Keratinocyte (primary cell): ENCODE measurements around the gene TRIM8. TPM values are rescaled to one million over a fixed set of nuclear protein-coding genes. Genes with fewer than 3 reads are reported as not detected.

Experiments
- DNase-seq: peaks from one replicate; pipeline ENCODE4 v3.0.0-alpha.2; 2011; ENCODE audit warnings: low read depth, missing footprints, low spot score
- FAIRE-seq: peaks from 2 replicates; lab custom pipeline; 2011; peaks lifted over from hg19 to GRCh38; lab: Jason Lieb, UNC
- H2AFZ ChIP-seq: 2 replicates; pipeline ENCODE4 v1.6.0; 2012; ENCODE audit warnings: low read length, control low read depth, inconsistent platforms; ENCODE audit not compliant: control insufficient read depth
- H3K27ac ChIP-seq: 2 replicates; pipeline ENCODE4 v1.5.1; 2011; ENCODE audit warnings: low read length; ENCODE audit not compliant: control insufficient read depth, insufficient read depth
- H3K27me3 ChIP-seq: 3 replicates; pipeline ENCODE4 v1.6.0; 2011; ENCODE audit warnings: low read length; ENCODE audit not compliant: control insufficient read depth, insufficient read depth; ENCODE audit errors: extremely low read depth
- H3K36me3 ChIP-seq, 2 experiments: 2 replicates in 1 of 2; 3 replicates in 1 of 2; pipeline ENCODE4 v1.5.1; 2011; ENCODE audit warnings: low read length in 2 of 2, mild to moderate bottlenecking in 1 of 2; ENCODE audit not compliant: control insufficient read depth in 2 of 2, insufficient read depth in 2 of 2; ENCODE audit errors: extremely low read depth in 1 of 2
- H3K4me1 ChIP-seq: 3 replicates; pipeline ENCODE4 v1.5.1; 2011; ENCODE audit warnings: low read length; ENCODE audit not compliant: control insufficient read depth, insufficient read depth; ENCODE audit errors: extremely low read depth
- H3K4me2 ChIP-seq: 3 replicates; pipeline ENCODE4 v1.6.0; 2011; ENCODE audit warnings: low read depth, low read length; ENCODE audit not compliant: control insufficient read depth, insufficient read depth; ENCODE audit errors: extremely low read depth
- H3K4me3 ChIP-seq, 3 experiments: fragments of 200-600 bp in 1 of 3; sonication (generic) in 1 of 3; 2 replicates in 2 of 3; 3 replicates in 1 of 3; pipeline ENCODE4 v1.5.1; 2011 to 2016; ENCODE audit warnings: low read length in 3 of 3, mild to moderate bottlenecking in 3 of 3, control low read depth in 2 of 3, inconsistent platforms in 1 of 3, low read depth in 1 of 3, mixed read lengths in 1 of 3, mixed run types in 1 of 3, moderate library complexity in 1 of 3; ENCODE audit not compliant: control insufficient read depth in 2 of 3, insufficient read depth in 2 of 3; ENCODE audit errors: extremely low read depth in 1 of 3
- H3K79me2 ChIP-seq: 2 replicates; pipeline ENCODE4 v1.6.0; 2012; ENCODE audit warnings: low read length; ENCODE audit not compliant: control insufficient read depth, insufficient read depth
- H3K9ac ChIP-seq: 3 replicates; pipeline ENCODE4 v1.6.0; 2011; ENCODE audit warnings: low read length; ENCODE audit not compliant: control insufficient read depth, insufficient read depth; ENCODE audit errors: extremely low read depth
- H3K9me1 ChIP-seq: 3 replicates; pipeline ENCODE4 v1.6.0; 2011; ENCODE audit warnings: low read length; ENCODE audit not compliant: control insufficient read depth, insufficient read depth; ENCODE audit errors: extremely low read depth
- H3K9me3 ChIP-seq: 2 replicates; pipeline ENCODE4 v1.5.1; 2012; ENCODE audit warnings: low read depth, low read length; ENCODE audit not compliant: control insufficient read depth
- H4K20me1 ChIP-seq: 3 replicates; pipeline ENCODE4 v1.6.0; 2011; ENCODE audit warnings: low read length; ENCODE audit not compliant: control insufficient read depth, insufficient read depth; ENCODE audit errors: extremely low read depth
- CTCF ChIP-seq, 3 experiments: IDR thresholded peaks in 1 of 3; conservative IDR thresholded peaks in 1 of 3; optimal IDR thresholded peaks in 1 of 3; 2 replicates in 2 of 3; 3 replicates in 1 of 3; pipeline versions ENCODE3 to v1.5.1; 2011; ENCODE audit warnings: low read length in 3 of 3, mild to moderate bottlenecking in 3 of 3, moderate library complexity in 2 of 3, control low read depth in 1 of 3, inconsistent platforms in 1 of 3; ENCODE audit not compliant: insufficient read depth in 2 of 3; ENCODE audit errors: extremely low read depth in 1 of 3
- EZH2 ChIP-seq: IDR thresholded peaks from one replicate; pipeline ENCODE4 v1.6.1; 2012; ENCODE audit warnings: inconsistent platforms, mild to moderate bottlenecking, low read length, moderate library complexity
- dilution Hi-C: fragments of 300-500 bp; cut with MboI; formaldehyde crosslinking; loops from one replicate; pipeline ENCODE4 v1.7.0; 2020; ENCODE audit warnings: low sequenced_read_pairs; ENCODE audit not compliant: extremely low pct_ligation_motif_present
- polyA plus RNA-seq, 5 experiments: library from polyadenylated mRNA; depleted of rRNA in 3 of 5; stranded (reverse) in 3 of 5; stranded (forward) in 1 of 5; unstranded in 1 of 5; fragments of >200 nt; gene quantifications; 1 replicate in 1 of 5; 2 replicates in 3 of 5; 3 replicates in 1 of 5; pipeline versions ENCODE4 v1.2.1 to v1.2.3, GENCODE V29; 2011 to 2012; ENCODE audit warnings: missing spikeins in 2 of 5, low read depth in 1 of 5, low replicate concordance in 1 of 5

TRIM8 gene
- polyA plus RNA-seq, 1 donor (not counting 4 experiments of a cell fraction or from before 2014, with no cell fraction given), result 24.8 TPM

DNA sequence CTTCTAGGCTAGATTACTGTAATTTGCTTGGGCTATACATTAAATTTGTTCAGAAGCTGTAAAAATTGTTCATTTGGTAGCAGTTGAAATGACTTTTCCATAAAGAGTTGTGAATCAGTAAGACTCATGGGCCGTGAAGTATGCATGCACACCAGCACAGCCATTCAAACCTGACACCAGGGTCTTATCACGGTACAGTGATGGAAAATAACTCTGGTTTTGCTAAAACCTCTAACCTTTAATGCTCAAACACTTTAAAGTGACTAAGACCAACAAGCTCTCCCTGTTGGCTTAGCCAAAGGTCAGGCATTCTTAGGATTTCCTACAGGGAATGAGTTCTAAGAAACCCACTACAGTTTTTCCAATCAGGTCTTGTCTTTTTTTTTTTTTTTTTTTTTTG lies 58.5 kb downstream of the TRIM8 start:
- Histone ChIP-seq H2AFZ (no peak overlapping the region), H4K20me1 (no peaks in the 10 kb centered on the region), H3K4me3 (no peak overlapping the region), H3K36me3 (peaks cover 0 to 1% of the 10 kb centered on the region in 2 experiments), H3K9ac (no peak overlapping the region), H3K4me1 (peaks cover 3% of the 10 kb centered on the region), H3K9me1 (no peaks in the 10 kb centered on the region), H3K4me2 (no peak overlapping the region), H3K27me3 (no peaks in the 10 kb centered on the region), H3K27ac (no peak overlapping the region), H3K79me2 (no peaks in the 10 kb centered on the region), H3K9me3 (no peaks in the 10 kb centered on the region)
- dilution Hi-C loops, result no loop called here
- FAIRE-seq (no peak), DNase-seq (no peak)
- TF ChIP-seq CTCF (optimal IDR thresholded peaks at IDR 0.05 in 1 of 3, IDR thresholded peaks at IDR 0.05 in 1 of 3, conservative IDR thresholded peaks at IDR 0.05 in 1 of 3; ENCODE audit: extremely low read depth in 1 of 3, insufficient read depth in 2 of 3, low read length in 3 of 3), result no peak
- no peak for TF ChIP-seq EZH2

- H3K27me3 ChIP-seq, result no peaks in the 10 kb centered on the region
- H3K27ac ChIP-seq, result no peak overlapping the region
- no peak overlapping the region for H3K4me2 ChIP-seq
- no peaks in the 10 kb centered on the region for H4K20me1 ChIP-seq
- no peaks in the 10 kb centered on the region for H3K36me3 ChIP-seq
- TF ChIP-seq CTCF (optimal IDR thresholded peaks at IDR 0.05 in 1 of 3, IDR thresholded peaks at IDR 0.05 in 1 of 3, conservative IDR thresholded peaks at IDR 0.05 in 1 of 3; ENCODE audit: extremely low read depth in 1 of 3, insufficient read depth in 2 of 3, low read length in 3 of 3) (no peak), EZH2 (no peak)
- peaks cover 2% of the 10 kb centered on the region for H3K4me1 ChIP-seq
- no peak for FAIRE-seq
- no peaks in the 10 kb centered on the region for H3K9me1 ChIP-seq
- dilution Hi-C loops, result no loop called here
- H3K9ac ChIP-seq, result no peak overlapping the region
- H3K79me2 ChIP-seq, result no peaks in the 10 kb centered on the region
- no peaks in the 10 kb centered on the region for H3K9me3 ChIP-seq
- no peak overlapping the region for H3K4me3 ChIP-seq
- no peak for DNase-seq
- H2AFZ ChIP-seq, result no peak overlapping the region
Measured at GRCh38 chr10:102704915-102705314, 60.6 kb downstream of the TRIM8 start.
